ENCODE measurements around the gene SYT14. TPM values are rescaled to one million over a fixed set of nuclear protein-coding genes. Genes with fewer than 3 reads are reported as not detected.

SYT14 gene
- polyA plus RNA-seq, 3 donors, result not detected

GRCh38 chr1:210129092-210129491 is 191.1 kb downstream of the SYT14 start:
- no peak for DNase-seq
- Mint-ChIP-seq H3K4me3 (no peak overlapping the region), H3K4me1 (no peaks in the 10 kb centered on the region), H3K9me3 (peaks cover 0 to 2% (median 0%) of the 10 kb centered on the region in 7 donors), H3K27ac (no peak overlapping the region), H3K27me3 (ENCODE audit: low read depth in 3 of 3) (peaks cover under 1 to 3% (median 1%) of the 10 kb centered on the region in 3 donors), H3K36me3 (no peaks in the 10 kb centered on the region)
- Histone ChIP-seq H3K36me3 (replicated peaks in 1 of 2; ENCODE audit: control insufficient read depth in 1 of 2, insufficient read depth in 2 of 2, low read length in 2 of 2) (no peaks in the 10 kb centered on the region), H3K27me3 (ENCODE audit: control insufficient read depth in 2 of 2, insufficient read depth in 2 of 2, low read length in 2 of 2) (no peaks in the 10 kb centered on the region), H3K4me1 (ENCODE audit: control insufficient read depth in 1 of 2, insufficient read depth in 2 of 2, low read length in 2 of 2) (no peaks in the 10 kb centered on the region), H3K9me3 (replicated peaks in 1 of 2; ENCODE audit: control insufficient read depth in 1 of 2, insufficient read depth in 1 of 2, low read length in 2 of 2) (no peaks in the 10 kb centered on the region), H3K4me3 (replicated peaks in 1 of 3; ENCODE audit: low read depth in 2 of 3, low read length in 3 of 3) (no peak overlapping the region), H4K20me1 (ENCODE audit: insufficient read depth, low read length) (no peaks in the 10 kb centered on the region), H3K79me2 (ENCODE audit: insufficient read depth, low read length) (no peaks in the 10 kb centered on the region), H3K9ac (ENCODE audit: insufficient read depth, low read length, poor library complexity, severe bottlenecking) (no peak overlapping the region), H2AFZ (ENCODE audit: insufficient read depth, low read depth, low read length, poor library complexity, severe bottlenecking) (no peak overlapping the region), H3K27ac (ENCODE audit: low read depth in 1 of 2, low read length in 2 of 2) (no peak overlapping the region), H3K4me2 (replicated peaks; ENCODE audit: extremely low read depth, low read length, poor library complexity, severe bottlenecking) (no peak overlapping the region)
- WGBS (ENCODE audit: insufficient coverage), result 100% methylated on average over 1 of the region's 4 CpGs
- intact Hi-C loops (cut with micrococcal nuclease), result no loop called here
- TF ChIP-seq, protein P1, sequence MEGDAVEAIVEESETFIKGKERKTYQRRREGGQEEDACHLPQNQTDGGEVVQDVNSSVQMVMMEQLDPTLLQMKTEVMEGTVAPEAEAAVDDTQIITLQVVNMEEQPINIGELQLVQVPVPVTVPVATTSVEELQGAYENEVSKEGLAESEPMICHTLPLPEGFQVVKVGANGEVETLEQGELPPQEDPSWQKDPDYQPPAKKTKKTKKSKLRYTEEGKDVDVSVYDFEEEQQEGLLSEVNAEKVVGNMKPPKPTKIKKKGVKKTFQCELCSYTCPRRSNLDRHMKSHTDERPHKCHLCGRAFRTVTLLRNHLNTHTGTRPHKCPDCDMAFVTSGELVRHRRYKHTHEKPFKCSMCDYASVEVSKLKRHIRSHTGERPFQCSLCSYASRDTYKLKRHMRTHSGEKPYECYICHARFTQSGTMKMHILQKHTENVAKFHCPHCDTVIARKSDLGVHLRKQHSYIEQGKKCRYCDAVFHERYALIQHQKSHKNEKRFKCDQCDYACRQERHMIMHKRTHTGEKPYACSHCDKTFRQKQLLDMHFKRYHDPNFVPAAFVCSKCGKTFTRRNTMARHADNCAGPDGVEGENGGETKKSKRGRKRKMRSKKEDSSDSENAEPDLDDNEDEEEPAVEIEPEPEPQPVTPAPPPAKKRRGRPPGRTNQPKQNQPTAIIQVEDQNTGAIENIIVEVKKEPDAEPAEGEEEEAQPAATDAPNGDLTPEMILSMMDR (IDR thresholded peaks at IDR 0.05), result no peak

- Histone ChIP-seq H3K4me1 (ENCODE audit: control insufficient read depth in 1 of 2, insufficient read depth in 2 of 2, low read length in 2 of 2) (no peaks in the 10 kb centered on the region), H3K36me3 (replicated peaks in 1 of 2; ENCODE audit: control insufficient read depth in 1 of 2, insufficient read depth in 2 of 2, low read length in 2 of 2) (no peaks in the 10 kb centered on the region), H2AFZ (ENCODE audit: insufficient read depth, low read depth, low read length, poor library complexity, severe bottlenecking) (no peak overlapping the region), H3K79me2 (ENCODE audit: insufficient read depth, low read length) (no peaks in the 10 kb centered on the region), H3K4me2 (replicated peaks; ENCODE audit: extremely low read depth, low read length, poor library complexity, severe bottlenecking) (no peak overlapping the region), H3K9me3 (replicated peaks in 1 of 2; ENCODE audit: control insufficient read depth in 1 of 2, insufficient read depth in 1 of 2, low read length in 2 of 2) (no peaks in the 10 kb centered on the region), H3K9ac (ENCODE audit: insufficient read depth, low read length, poor library complexity, severe bottlenecking) (no peak overlapping the region), H3K27ac (ENCODE audit: low read depth in 1 of 2, low read length in 2 of 2) (no peak overlapping the region), H4K20me1 (ENCODE audit: insufficient read depth, low read length) (no peaks in the 10 kb centered on the region), H3K4me3 (replicated peaks in 1 of 3; ENCODE audit: low read depth in 2 of 3, low read length in 3 of 3) (no peak overlapping the region), H3K27me3 (ENCODE audit: control insufficient read depth in 2 of 2, insufficient read depth in 2 of 2, low read length in 2 of 2) (no peaks in the 10 kb centered on the region)
- no peak for DNase-seq
- H3K4me3 Mint-ChIP-seq, result no peak overlapping the region
- intact Hi-C loops (cut with micrococcal nuclease), result no loop called here
- no peak overlapping the region for H3K27ac Mint-ChIP-seq
- H3K9me3 Mint-ChIP-seq, result peaks cover 0 to 2% (median 0%) of the 10 kb centered on the region in 7 donors
- H3K4me1 Mint-ChIP-seq, result no peaks in the 10 kb centered on the region
- H3K27me3 Mint-ChIP-seq (ENCODE audit: low read depth in 3 of 3), result peaks cover 0 to 3% (median 1%) of the 10 kb centered on the region in 3 donors
- TF ChIP-seq, protein P1 (IDR thresholded peaks at IDR 0.05), result no peak
- 100% methylated on average over 1 of the region's 2 CpGs for WGBS (ENCODE audit: insufficient coverage)
- H3K36me3 Mint-ChIP-seq, result no peaks in the 10 kb centered on the region
These were observed 191.7 kb downstream of the SYT14 start for GRCh38 chr1:210129759-210130158.

Measured in CD14-positive monocyte (primary cell).